Mesothelial cell of epicardium (in vitro differentiated cells): ENCODE data around the gene FTO. TPM values are rescaled to one million over a fixed set of nuclear protein-coding genes. Genes with fewer than 3 reads are reported as not detected.

Source experiments
- DNase-seq, 2 experiments: peaks; one replicate each; pipeline ENCODE4 v3.0.0; 2021; ENCODE audit warnings: low spot score in 2 of 2; ENCODE audit not compliant: unreplicated experiment in 2 of 2
- H3K27ac Mint-ChIP-seq: 2 replicates; pipeline ENCODE4 v1.8.0; 2021; ENCODE audit warnings: mixed read lengths
- H3K27me3 Mint-ChIP-seq: 2 replicates; pipeline ENCODE4 v1.8.0; 2021; ENCODE audit warnings: low read depth, mixed read lengths
- H3K36me3 Mint-ChIP-seq: 2 replicates; pipeline ENCODE4 v1.8.0; 2021; ENCODE audit warnings: mixed read lengths
- H3K4me1 Mint-ChIP-seq: 2 replicates; pipeline ENCODE4 v1.8.0; 2021; ENCODE audit warnings: mixed read lengths
- H3K4me3 Mint-ChIP-seq: 2 replicates; pipeline ENCODE4 v1.8.0; 2021; ENCODE audit warnings: mild to moderate bottlenecking, moderate library complexity, mixed read lengths
- H3K9me3 Mint-ChIP-seq: 2 replicates; pipeline ENCODE4 v1.8.0; 2021; ENCODE audit warnings: mixed read lengths
- total RNA-seq: library from RNA; stranded (reverse); gene quantifications from 3 replicates; pipeline ENCODE4 v1.2.1, GENCODE V29; 2021
- TF ChIP-seq, protein P1 (sequence below): fragments of 200-600 bp; sonication (generic); IDR thresholded peaks from one replicate; pipeline ENCODE4 v1.5.0; 2021; ENCODE audit warnings: antibody characterized with exemption; ENCODE audit not compliant: unreplicated experiment

Gene FTO
- total RNA-seq, 1 donor from 2014 or later, result 103 TPM

DNA sequence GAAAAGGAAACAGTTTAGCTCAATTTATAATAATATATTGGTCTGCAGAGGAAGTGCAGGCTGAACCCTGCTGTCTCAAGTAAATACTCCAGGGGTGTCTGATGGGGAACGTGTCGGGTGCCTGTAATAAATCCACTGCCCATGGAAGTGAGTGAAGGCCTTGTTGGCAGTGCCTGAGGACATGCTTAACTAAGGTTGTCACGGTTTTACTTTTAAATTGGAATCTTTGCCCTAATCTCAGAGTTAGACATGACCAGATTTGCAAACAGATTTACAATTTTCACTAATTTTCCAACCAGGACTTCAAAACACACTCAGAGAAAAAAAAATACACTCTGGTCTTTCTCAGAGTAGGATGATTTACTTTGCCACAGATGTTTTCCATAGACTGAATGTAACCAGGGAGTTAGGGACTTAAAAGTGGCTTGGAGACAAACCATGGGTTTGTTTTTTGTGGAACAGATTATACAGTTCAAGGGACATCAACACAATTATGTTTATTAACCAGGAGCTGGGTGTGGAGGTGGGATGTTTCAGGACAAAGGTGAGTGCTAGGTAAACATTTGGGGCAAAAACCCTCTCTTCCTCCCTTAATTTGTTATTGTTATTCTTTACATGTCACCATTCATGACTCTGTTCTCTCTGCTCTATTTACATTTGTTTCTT lies 144.5 kb downstream of the FTO start:
- no peak for DNase-seq
- peaks cover 14% of the 10 kb centered on the region for H3K36me3 Mint-ChIP-seq
- peaks cover 1% of the 10 kb centered on the region for H3K9me3 Mint-ChIP-seq
- peak overlapping the region; percentile 0 for H3K4me3 Mint-ChIP-seq
- no peaks in the 10 kb centered on the region for H3K27me3 Mint-ChIP-seq
- TF ChIP-seq, protein P1, sequence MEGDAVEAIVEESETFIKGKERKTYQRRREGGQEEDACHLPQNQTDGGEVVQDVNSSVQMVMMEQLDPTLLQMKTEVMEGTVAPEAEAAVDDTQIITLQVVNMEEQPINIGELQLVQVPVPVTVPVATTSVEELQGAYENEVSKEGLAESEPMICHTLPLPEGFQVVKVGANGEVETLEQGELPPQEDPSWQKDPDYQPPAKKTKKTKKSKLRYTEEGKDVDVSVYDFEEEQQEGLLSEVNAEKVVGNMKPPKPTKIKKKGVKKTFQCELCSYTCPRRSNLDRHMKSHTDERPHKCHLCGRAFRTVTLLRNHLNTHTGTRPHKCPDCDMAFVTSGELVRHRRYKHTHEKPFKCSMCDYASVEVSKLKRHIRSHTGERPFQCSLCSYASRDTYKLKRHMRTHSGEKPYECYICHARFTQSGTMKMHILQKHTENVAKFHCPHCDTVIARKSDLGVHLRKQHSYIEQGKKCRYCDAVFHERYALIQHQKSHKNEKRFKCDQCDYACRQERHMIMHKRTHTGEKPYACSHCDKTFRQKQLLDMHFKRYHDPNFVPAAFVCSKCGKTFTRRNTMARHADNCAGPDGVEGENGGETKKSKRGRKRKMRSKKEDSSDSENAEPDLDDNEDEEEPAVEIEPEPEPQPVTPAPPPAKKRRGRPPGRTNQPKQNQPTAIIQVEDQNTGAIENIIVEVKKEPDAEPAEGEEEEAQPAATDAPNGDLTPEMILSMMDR, result no peak
- H3K27ac Mint-ChIP-seq, result peak overlapping the region; percentile 80
- H3K4me1 Mint-ChIP-seq, result peaks cover 31% of the 10 kb centered on the region

DNA sequence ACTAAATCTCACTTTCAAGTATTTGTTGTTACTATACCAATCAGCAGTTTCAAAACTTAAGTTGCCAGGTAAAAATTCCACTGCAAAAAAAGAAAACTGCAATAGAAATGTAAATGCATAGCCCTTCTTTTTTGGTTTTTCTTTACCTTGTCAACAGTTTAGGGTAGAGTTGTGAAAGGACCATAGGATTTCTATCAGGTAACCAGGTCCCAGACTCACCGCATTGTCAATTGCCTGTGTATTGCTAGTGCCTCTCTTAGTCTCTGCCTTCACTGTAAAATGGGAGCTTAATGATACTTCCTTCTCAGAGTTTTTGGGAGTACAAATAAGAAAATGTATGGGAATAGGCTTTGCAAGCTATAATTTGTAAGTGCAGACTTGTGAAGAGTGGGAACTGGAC lies 145.0 kb downstream of the FTO start:
- peaks cover 7% of the 10 kb centered on the region for H3K9me3 Mint-ChIP-seq
- TF ChIP-seq, protein P1, result no peak
- DNase-seq, result no peak
- no peak overlapping the region for H3K4me3 Mint-ChIP-seq
- H3K27ac Mint-ChIP-seq, result peak overlapping the region; percentile 59
- no peaks in the 10 kb centered on the region for H3K27me3 Mint-ChIP-seq
- peaks cover 31% of the 10 kb centered on the region for H3K4me1 Mint-ChIP-seq
- peaks cover 20% of the 10 kb centered on the region for H3K36me3 Mint-ChIP-seq

DNA sequence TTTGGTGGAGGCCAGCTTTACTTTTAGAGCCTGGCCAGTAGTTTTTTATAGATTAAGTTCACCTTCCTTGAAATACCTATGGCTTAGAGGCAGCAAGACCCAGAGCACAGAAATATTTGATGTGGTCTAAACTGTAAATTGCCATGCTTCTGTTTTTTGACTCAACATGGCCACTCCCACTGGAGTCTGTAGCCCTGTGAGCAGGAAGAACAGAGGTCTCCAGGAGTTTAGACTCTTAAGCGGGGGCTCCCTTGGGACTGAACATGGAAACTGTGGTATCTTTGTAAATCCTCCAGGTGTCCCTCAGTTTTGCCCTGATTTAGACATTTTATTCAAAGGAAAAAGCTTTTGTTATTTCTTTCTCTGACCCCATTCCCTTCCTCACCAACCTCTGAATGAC lies 145.6 kb downstream of the FTO start:
- H3K27me3 Mint-ChIP-seq, result no peaks in the 10 kb centered on the region
- H3K36me3 Mint-ChIP-seq, result peaks cover 26% of the 10 kb centered on the region
- peaks cover 31% of the 10 kb centered on the region for H3K4me1 Mint-ChIP-seq
- no peak overlapping the region for H3K4me3 Mint-ChIP-seq
- H3K27ac Mint-ChIP-seq, result peak overlapping the region; percentile 59
- TF ChIP-seq, protein P1, result no peak
- peaks cover 13% of the 10 kb centered on the region for H3K9me3 Mint-ChIP-seq
- DNase-seq, result no peak

DNA sequence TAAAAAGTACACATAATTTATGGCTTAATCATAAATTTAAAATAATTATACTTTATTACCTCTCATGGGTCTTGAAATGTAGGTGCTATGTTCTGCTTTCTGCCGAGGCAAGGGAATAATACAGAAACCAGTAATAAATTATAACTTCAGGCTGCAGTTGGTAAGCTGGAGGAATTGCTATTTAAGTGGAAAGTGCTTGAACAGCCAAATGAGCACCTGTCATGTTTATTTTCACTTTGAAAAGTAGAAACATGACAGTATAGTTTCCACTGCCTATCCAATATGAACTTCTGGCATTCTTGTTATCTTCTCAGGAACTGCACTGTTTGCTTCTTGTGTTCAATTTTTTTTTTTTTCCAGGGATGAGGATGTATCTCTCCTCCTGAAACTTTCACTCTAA lies 146.0 kb downstream of the FTO start:
- DNase-seq, result no peak
- no peaks in the 10 kb centered on the region for H3K27me3 Mint-ChIP-seq
- peaks cover 17% of the 10 kb centered on the region for H3K9me3 Mint-ChIP-seq
- peaks cover 24% of the 10 kb centered on the region for H3K36me3 Mint-ChIP-seq
- no peak overlapping the region for H3K27ac Mint-ChIP-seq
- TF ChIP-seq, protein P1, result no peak
- peaks cover 31% of the 10 kb centered on the region for H3K4me1 Mint-ChIP-seq
- no peak overlapping the region for H3K4me3 Mint-ChIP-seq

DNA sequence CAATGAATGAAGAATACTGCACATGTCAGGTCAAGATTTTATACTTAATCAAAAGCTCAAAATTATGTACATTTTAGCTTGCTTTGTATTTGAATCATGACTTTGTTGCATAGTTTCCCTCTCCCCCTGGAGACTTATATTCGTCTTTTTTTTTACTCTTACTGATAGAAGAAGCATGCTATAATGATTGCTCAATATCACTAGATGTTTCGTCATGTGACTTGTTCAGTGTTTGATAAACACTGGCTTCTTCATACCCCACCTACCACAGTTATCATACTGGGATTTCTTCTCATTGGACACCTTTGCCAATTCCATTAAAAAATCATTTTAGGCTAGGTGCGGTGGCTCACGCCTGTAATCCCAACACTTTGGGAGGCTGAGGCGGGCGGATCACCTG lies 148.7 kb downstream of the FTO start:
- no peak for DNase-seq
- Mint-ChIP-seq H3K36me3 (peaks cover 23% of the 10 kb centered on the region), H3K27me3 (no peaks in the 10 kb centered on the region), H3K27ac (no peak overlapping the region), H3K9me3 (peaks cover 17% of the 10 kb centered on the region), H3K4me1 (peaks cover 30% of the 10 kb centered on the region), H3K4me3 (no peak overlapping the region)
- TF ChIP-seq, protein P1, result no peak
